HG03439 (cell line): ENCODE results near the gene SLC25A51.

Experiments used
- ATAC-seq: cut with Tn5 transposase; IDR thresholded peaks from one replicate; pipeline ENCODE4 v1.9.1; 2021; ENCODE audit warnings: mild to moderate bottlenecking, moderate library complexity; ENCODE audit not compliant: unreplicated experiment

Gene SLC25A51

GRCh38 chr9:37938121-37938891, 34.4 kb upstream of the SLC25A51 start:
- ATAC-seq = no peak

GRCh38 chr9:37937366-37937765, 33.4 kb upstream of the SLC25A51 start:
- ATAC-seq = no peak

DNA sequence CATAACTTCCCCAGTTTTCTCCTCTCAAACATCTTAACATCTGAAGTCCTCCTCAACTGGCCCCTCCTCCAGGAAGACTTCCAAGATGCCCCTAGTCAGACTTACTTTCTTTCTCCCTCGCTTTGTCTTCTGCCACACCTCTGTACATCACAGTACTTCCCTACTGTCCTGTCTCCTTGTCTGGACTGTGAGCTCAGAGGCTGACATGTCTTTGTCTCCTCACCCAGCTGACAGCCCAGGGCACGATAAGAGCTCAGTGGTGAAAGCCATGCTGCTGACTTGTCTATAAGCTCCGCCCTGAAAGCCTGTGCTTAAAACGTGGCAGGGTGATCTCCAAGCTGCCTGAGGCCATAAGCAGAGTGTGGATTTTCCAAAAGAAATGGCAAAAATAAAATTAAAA, 33.0 kb upstream of the SLC25A51 start:
- no peak for ATAC-seq

- ATAC-seq = no peak
Measured at GRCh38 chr9:37936376-37936775, 32.4 kb upstream of the SLC25A51 start.

DNA sequence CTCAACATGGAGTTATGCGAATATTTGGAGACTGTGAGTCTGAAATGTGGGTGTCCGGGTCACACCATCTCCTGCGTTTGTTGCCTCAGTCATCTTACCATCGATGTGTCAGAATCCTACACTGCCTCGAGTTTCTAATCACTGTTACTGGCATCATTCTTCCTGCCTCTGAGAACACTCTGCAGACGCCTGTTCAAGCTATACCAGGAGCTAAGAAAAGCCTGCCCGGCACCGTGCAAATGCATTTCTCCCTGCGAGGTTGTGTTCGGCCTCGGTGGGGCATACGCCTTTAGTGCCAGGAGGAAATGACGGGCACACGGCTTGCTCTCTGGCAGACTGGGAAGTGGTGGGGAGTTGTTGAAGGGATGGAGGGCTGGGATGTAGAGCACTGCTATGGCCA, 31.2 kb upstream of the SLC25A51 start:
- no peak for ATAC-seq

GRCh38 chr9:37931592-37931991, 27.7 kb upstream of the SLC25A51 start:
- ATAC-seq = no peak

- ATAC-seq = no peak
Measured at GRCh38 chr9:37929441-37929895, 25.5 kb upstream of the SLC25A51 start.

GRCh38 chr9:37928552-37929430, 24.9 kb upstream of the SLC25A51 start:
- ATAC-seq = no peak

GRCh38 chr9:37927601-37928551, 23.9 kb upstream of the SLC25A51 start:
- no peak for ATAC-seq

DNA sequence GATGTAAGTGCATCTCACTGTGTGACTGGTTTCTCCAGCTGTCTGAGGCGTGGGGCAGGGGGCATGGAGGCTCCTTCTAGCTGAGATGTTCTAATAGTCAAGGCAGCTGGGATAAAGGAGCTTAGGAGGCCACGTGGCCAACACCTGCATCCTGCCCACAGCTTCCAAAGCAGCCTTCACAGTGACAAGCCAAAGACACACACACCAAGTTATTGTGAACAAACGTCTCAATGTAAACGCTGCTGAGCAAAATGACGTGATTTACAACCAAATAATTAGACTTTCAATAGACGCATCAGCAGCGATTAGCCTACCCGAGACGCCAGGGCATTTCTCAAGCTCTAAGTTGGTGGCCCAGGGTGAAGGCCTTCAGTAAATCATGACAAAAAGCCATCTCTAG, 23.2 kb upstream of the SLC25A51 start:
- ATAC-seq = no peak

- ATAC-seq = no peak
Measured at GRCh38 chr9:37926737-37927118, 22.8 kb upstream of the SLC25A51 start.

DNA sequence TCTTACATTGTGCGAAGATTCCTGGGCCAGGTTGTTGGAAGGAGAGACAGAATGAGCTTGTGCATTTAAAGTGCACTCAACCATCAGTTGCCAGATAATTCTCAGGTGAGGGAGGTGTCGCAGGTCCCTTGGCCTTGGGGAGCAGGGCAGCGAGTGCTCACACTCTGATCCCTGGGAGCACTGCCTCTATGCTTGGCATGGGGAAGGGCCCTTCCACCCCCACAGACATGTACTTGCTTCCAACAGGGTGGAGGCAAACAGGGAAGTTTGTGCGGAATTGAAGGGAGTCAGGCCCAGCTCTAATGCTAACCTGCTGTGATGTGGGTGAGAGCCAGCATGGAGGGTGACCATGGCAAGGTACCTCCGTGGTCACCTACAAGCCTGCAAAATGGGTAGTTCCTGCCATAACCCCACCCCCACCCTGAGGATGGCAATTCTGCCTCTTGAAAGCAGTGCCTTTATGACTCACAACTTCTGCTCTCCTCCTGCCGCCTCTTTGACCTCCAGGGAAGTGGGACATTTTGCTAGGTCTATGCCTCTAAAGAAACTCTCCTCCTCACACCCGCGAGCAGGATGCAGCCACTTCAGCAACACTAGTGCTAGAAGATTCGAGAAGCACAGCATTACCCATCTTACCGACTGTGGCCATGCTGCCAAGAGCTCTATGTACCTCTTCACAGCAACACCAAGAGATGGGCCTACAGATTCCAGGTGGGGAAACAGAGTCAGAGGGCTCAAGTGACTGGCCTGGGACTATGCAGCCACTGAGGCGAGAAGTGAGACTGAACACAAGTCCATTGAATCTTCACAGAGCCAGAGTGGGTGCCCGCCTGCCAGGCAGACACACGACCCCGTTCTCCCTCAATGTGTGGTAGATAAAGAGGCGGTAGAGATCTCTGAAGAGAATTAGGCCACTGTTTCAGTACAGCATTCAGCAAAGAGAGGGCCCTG, 22.1 kb upstream of the SLC25A51 start:
- no peak for ATAC-seq

DNA sequence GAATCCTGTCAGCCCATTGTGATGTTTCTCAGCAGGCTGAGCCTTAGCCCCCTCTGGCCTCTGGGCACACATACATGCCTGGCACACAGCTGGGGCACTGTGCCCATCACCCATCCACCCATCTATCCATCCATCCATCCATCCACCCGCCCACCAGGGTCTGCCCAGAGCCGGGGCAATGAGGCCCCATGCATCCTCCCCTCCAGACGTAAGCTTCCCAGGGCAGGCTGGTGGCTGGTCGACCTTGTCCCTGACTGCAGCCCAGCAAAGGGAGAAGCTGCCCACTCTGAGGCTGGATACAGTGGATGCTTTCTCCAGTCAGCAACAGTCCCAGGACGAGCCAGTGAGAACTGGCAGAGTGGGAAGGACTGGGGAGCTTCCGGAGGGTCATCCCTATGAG, 21.1 kb upstream of the SLC25A51 start:
- no peak for ATAC-seq

DNA sequence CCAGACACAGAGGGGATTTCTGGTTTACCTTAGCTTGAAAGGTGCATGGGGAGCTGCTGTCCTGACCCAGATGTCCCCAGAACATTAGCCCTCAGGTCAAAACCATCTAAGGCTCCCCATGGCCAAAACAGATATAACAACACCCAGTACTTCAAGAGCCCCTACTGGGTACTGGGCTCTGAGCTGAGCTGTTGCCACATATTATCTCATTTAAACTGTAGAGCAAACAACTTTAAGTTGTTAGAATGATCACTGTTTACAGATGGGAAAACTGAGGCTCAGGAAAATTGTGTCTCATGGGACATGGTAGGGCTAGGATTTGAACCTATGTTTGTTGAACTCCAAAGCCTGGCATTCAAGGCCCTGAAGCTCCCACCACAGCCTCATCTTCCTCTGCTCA, 20.6 kb upstream of the SLC25A51 start:
- ATAC-seq = no peak

- no peak for ATAC-seq
Measured at GRCh38 chr9:37923796-37924427, 20.0 kb upstream of the SLC25A51 start.

- no peak for ATAC-seq
Measured at GRCh38 chr9:37923118-37923795, 19.3 kb upstream of the SLC25A51 start.

- ATAC-seq = no peak
Measured at GRCh38 chr9:37922363-37923117, 18.6 kb upstream of the SLC25A51 start.
